ENCODE results near the gene GRIN2B. TPM values are rescaled to one million over a fixed set of nuclear protein-coding genes. Genes with fewer than 3 reads are reported as not detected.

GRIN2B gene
- total RNA-seq, 1 donor from 2014 or later = 0.02 TPM

DNA sequence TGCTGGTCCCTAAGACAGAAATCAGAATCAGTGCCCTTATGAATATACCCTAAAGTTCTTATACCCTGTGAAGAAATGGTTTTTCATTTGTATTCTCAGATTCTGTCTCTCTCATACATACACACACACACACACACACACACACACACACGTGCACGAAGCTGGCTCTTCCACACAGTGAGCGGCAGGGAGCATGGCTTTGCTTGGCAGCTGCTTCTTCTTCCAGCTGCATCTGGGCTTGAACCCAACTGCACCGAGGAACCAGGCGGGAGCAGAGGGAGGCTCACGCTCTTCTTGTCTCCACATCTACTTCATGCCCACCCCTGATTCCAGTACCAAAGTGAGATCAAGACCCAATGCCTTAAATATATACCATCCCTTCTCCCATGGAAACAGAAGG is 19.4 kb downstream of the GRIN2B start:
- Mint-ChIP-seq H3K27me3 (ENCODE audit: unreplicated experiment) (no peaks in the 10 kb centered on the region), H3K4me1 (ENCODE audit: low read depth, unreplicated experiment) (no peaks in the 10 kb centered on the region), H3K4me3 (ENCODE audit: unreplicated experiment) (no peak overlapping the region), H3K9me3 (ENCODE audit: unreplicated experiment) (peaks cover 2% of the 10 kb centered on the region), H3K36me3 (ENCODE audit: unreplicated experiment) (no peaks in the 10 kb centered on the region), H3K27ac (ENCODE audit: unreplicated experiment) (no peak overlapping the region)
- DNase-seq = no peak
- TF ChIP-seq CTCF (IDR thresholded peaks at IDR 0.05; ENCODE audit: partially characterized antibody, unreplicated experiment) = no peak

DNA sequence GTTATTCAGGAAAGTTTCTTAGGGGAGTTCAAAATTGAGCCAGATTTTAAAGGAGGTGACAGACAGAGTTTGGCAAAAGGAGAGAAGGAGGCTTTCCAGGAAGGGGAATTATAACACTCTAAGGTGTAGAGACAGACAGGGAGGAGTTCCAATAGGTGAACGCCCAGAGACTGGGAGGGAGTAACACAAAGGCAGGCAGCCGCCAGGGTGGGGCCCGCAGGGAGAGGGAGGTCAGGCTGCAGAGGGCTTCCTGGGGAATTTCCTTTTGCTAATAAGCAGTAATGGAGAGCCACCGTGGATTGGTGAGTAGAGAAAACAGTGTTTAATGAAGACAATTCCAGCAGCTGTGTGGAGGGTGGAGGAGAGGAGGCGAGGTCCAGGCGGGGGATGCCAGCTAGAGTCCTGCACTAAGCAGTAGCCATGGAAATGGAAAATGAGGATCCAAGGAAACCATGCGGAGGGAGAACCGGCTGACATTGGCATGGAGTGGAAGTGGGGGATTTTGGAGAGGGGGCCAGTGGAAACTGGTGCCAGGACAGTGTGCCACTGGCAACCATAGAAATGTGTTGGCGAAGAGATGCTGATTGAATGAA is 22.2 kb downstream of the GRIN2B start:
- Mint-ChIP-seq H3K27ac (ENCODE audit: unreplicated experiment) (no peak overlapping the region), H3K36me3 (ENCODE audit: unreplicated experiment) (no peaks in the 10 kb centered on the region), H3K4me1 (ENCODE audit: low read depth, unreplicated experiment) (no peaks in the 10 kb centered on the region), H3K4me3 (ENCODE audit: unreplicated experiment) (no peak overlapping the region), H3K27me3 (ENCODE audit: unreplicated experiment) (peaks cover 2% of the 10 kb centered on the region), H3K9me3 (ENCODE audit: unreplicated experiment) (peaks cover 2% of the 10 kb centered on the region)
- no peak for DNase-seq
- TF ChIP-seq CTCF (IDR thresholded peaks at IDR 0.05; ENCODE audit: partially characterized antibody, unreplicated experiment) = no peak

DNA sequence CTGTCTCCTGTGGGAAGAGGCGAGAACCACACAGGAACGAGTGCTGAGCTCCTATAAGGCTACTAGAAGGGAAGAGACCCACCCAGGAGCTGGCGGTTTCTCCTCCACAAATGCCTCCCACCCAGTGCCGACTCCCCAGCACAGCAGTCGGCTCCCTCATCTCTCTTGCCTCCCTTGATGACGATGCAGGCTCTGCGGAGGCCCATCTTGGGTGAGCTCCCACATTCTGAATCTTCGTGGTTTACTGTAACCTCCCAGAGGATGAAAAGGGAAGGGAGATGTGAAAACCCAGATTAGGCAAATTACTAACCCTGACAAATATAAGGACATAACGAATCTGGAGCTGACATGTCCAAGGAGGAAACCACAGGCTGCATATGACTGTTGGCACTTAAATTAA is 23.8 kb downstream of the GRIN2B start:
- no peak overlapping the region for H3K27ac Mint-ChIP-seq (ENCODE audit: unreplicated experiment)

DNA sequence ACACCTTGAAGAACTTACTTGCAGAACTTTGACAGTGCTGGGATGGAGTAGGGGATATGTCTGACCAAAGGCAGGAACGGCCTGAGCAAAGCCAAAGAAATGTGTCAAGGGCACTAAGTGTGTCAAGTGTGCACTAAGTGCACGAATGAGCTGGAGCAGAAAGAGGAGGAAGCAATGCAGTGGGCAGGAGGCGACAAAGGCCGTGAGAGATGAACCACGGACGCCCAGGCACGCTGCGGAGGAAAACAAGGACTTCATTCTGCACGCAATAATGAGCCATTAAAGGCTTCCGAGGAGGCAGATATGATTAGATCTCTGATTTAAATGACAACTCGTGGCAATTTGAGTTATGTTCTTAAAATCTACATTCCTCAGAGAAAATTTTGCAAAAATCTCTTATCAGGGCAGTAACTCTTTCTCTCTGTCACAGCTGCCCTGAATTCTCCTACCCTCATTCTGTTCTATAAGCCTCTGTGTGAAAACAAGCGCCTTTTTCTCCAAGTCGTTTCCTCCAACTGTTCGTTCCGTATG is 25.3 kb downstream of the GRIN2B start:
- no peak overlapping the region for H3K4me3 Mint-ChIP-seq (ENCODE audit: unreplicated experiment)
- no peaks in the 10 kb centered on the region for H3K36me3 Mint-ChIP-seq (ENCODE audit: unreplicated experiment)
- H3K27ac Mint-ChIP-seq (ENCODE audit: unreplicated experiment) = no peak overlapping the region
- peaks cover 2% of the 10 kb centered on the region for H3K27me3 Mint-ChIP-seq (ENCODE audit: unreplicated experiment)
- DNase-seq = no peak
- no peak for TF ChIP-seq CTCF (IDR thresholded peaks at IDR 0.05; ENCODE audit: partially characterized antibody, unreplicated experiment)
- H3K9me3 Mint-ChIP-seq (ENCODE audit: unreplicated experiment) = no peaks in the 10 kb centered on the region
- no peaks in the 10 kb centered on the region for H3K4me1 Mint-ChIP-seq (ENCODE audit: low read depth, unreplicated experiment)

More for the DNA sequence above, 23.8 kb downstream of the GRIN2B start:
- Mint-ChIP-seq H3K9me3 (ENCODE audit: unreplicated experiment) (no peaks in the 10 kb centered on the region), H3K27me3 (ENCODE audit: unreplicated experiment) (peaks cover 2% of the 10 kb centered on the region), H3K4me3 (ENCODE audit: unreplicated experiment) (no peak overlapping the region), H3K36me3 (ENCODE audit: unreplicated experiment) (no peaks in the 10 kb centered on the region), H3K4me1 (ENCODE audit: low read depth, unreplicated experiment) (no peaks in the 10 kb centered on the region)
- DNase-seq = no peak
- TF ChIP-seq CTCF (IDR thresholded peaks at IDR 0.05; ENCODE audit: partially characterized antibody, unreplicated experiment) = no peak

DNA sequence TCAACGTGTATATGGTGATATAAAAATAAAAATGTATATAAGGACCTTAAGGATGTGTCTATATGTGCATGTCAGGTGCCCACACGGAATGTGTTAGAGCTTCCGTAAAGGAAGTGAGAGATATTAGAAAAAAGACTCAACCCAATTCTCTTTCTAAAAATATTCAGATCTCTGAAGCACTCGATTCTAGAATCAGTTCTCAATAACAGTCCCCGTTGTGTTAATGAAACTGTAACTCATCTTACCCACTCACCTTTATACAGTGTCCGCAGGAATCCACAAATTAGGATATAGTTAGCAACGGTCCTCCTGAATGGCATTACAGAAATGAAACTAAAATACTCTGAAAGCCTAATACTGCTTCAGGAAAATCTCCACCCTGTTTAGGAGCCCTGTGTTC is 29.3 kb downstream of the GRIN2B start:
- DNase-seq = no peak
- Mint-ChIP-seq H3K36me3 (ENCODE audit: unreplicated experiment) (no peaks in the 10 kb centered on the region), H3K27me3 (ENCODE audit: unreplicated experiment) (peaks cover 2% of the 10 kb centered on the region), H3K27ac (ENCODE audit: unreplicated experiment) (no peak overlapping the region), H3K4me1 (ENCODE audit: low read depth, unreplicated experiment) (no peaks in the 10 kb centered on the region), H3K9me3 (ENCODE audit: unreplicated experiment) (no peaks in the 10 kb centered on the region), H3K4me3 (ENCODE audit: unreplicated experiment) (no peak overlapping the region)
- TF ChIP-seq CTCF (IDR thresholded peaks at IDR 0.05; ENCODE audit: partially characterized antibody, unreplicated experiment) = no peak
